GM19239 (cell line): ENCODE results near the gene EXOC3L2.
"Not testable (repeated sequence)": the region's sequence is repeated elsewhere in the genome, so short reads cannot be mapped to it uniquely, and the experiment has no call there.

Experiments used
- DNase-seq: peaks from one replicate; pipeline ENCODE4 v3.0.0; 2011; ENCODE audit warnings: low spot score; ENCODE audit not compliant: insufficient read length
- FAIRE-seq: peaks from 2 replicates; lab custom pipeline; 2011; peaks lifted over from hg19 to GRCh38; lab: Jason Lieb, UNC

The EXOC3L2 gene

GRCh38 chr19:45258862-45259261 lies 13.7 kb upstream of the EXOC3L2 start:
- no peak for FAIRE-seq
- DNase-seq = no peak

DNA sequence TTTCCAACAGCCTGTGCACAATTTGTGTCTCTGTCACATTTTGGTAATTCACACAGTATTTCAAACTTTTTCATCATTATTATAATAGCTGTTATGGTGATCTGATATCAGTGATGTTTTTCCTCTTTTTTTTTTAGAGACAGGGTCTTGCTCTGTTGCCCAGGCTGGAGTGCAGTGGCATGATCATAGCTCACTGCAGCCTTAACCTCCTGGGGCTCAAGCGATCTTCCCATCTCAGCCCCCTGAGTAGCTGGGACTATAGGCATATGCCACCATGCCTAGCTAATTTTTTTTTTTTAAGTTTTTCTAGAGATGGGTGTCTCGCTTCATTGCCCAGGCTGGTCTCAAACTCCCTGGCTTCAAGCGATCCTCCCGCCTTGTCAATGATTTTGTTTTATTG lies 11.6 kb upstream of the EXOC3L2 start:
- DNase-seq = no peak

DNA sequence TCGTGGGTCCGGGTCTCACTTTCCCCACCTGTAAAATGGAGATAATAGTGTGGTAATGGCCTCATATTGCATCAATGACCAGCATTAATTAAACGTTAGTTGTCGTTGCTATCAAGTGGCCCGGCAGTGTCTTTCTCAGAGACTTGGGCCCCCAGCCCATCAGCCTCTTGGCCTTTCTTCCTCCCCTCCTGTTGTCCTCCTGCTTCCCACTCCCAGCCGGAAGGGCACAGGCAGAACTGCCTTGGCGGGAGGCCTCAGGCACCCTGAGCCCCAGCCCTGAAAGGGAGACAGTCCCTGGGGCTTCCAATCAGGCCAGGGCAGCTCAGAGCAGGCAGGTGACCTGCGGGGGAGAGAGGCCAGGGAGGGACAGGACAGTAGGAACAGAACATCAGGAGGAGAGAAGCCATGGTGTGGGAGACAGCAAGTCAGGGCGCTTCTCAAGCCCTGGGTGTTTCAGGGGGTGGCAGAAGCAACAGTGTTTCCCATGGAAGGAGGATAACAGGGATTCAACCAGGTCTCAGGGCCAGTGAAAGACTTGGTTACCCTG lies 10.5 kb upstream of the EXOC3L2 start:
- DNase-seq (no peak), FAIRE-seq (no peak)

More for the DNA sequence above, 11.6 kb upstream of the EXOC3L2 start:
- FAIRE-seq = no peak

DNA sequence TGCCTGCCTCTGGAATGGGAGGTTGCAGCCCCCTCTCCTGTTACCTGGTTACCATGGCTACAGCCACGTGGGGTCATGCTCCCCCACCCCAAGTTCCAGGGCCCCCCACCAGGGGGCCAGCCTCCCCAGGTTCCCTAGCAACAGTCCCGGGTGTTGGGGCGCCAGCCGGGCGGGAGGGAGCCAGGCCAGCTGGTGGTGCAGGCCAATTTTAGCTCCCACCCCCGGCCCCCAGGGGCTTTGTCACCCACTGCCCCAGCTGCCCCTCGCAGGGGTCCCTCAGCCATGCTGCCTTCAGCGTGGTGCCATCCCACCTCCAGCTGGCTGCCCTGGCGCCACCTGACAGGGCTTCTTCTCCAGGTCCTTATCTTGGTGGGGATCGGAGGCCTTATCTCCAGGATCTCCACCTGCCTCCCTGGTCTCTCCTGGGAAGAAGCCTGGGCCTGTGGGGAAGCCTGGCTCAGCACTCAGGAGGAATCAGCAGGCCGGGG lies 8.9 kb upstream of the EXOC3L2 start:
- FAIRE-seq (no peak), DNase-seq (no peak)

- no peak for DNase-seq
- no peak for FAIRE-seq
These were observed 8.3 kb upstream of the EXOC3L2 start for GRCh38 chr19:45253396-45254027.

DNA sequence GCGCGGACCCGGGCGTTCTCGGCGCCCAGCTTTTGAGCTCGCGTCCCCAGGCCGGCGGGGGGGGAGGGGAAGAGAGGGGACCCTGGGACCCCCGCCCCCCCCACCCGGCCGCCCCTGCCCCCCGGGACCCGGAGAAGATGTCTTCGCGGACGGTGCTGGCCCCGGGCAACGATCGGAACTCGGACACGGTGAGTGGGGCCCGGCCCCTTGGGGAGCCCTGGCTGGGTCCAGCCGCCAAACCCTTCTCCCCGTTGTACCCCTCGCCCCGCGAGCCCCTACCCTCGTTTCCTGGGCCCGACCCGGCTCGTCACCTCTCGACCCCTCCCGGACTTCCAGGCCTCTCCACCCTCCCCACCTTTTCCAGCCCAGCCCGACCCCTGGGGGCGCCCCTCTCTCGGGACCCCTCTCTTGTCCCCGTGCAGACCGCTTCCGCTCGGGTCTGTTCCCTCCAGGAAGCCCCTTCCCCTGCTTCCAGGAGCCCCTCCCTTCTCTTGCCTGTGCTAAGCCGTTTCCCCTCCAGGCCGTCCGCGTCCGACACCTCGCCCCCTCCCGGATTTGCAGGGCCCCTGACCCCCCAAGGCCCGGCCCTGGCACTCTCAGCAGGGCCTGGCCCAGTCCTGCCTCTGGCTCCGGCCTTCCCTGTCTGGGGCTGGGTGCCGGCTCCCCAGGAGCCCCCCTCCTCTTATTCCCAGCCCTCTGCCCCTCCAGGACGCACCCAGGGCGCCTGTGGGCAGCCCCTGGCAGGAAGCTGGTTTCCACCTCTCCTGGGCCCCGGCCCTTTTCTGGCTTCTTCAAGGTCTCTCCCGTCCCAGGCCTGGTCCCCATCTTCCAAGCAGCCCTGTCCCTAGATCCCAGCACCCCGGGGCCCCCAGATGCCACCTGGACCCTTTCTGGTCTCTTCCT lies 6.5 kb upstream of the EXOC3L2 start:
- DNase-seq = peak; percentile 60
- no peak for FAIRE-seq

DNA sequence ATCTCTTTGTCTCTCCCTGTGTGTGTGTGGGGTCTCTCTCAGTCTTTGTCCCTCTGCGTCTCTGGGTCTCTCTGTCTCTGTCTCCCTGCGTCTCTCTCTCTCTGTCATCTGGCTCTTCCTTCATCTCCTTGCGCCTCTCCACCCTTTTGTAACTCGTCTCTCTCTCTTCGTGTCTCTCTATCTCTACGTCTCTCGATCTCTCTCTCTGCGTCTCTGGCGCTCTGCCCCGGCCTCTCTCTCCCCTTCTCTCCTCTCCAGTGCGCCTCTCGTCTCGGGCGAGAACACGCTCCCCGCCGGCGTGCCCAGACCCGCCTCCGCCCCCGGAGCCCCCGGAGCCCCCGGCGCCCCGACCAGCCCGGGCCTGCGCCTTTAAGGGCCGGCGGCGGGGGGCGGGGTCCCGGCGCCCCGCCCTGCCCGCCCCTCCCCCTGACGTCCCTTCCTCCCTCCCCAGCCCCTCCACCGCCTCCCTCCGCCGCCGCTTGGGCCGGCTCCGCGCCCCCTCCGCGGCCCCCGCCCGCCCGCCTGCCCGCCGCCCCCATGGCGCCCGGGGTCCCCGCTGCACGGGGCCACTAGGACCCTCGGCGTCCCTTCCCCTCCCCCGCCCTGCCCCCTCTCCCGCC lies 5.7 kb upstream of the EXOC3L2 start, which contains the start of gene MARK4:
MARK4 (plus strand) TSS at position 440 of the 620 bp plus-strand sequence. CDS start 318 bp downstream, outside the sequence.
- DNase-seq = peak; percentile 94
- no peak for FAIRE-seq

DNA sequence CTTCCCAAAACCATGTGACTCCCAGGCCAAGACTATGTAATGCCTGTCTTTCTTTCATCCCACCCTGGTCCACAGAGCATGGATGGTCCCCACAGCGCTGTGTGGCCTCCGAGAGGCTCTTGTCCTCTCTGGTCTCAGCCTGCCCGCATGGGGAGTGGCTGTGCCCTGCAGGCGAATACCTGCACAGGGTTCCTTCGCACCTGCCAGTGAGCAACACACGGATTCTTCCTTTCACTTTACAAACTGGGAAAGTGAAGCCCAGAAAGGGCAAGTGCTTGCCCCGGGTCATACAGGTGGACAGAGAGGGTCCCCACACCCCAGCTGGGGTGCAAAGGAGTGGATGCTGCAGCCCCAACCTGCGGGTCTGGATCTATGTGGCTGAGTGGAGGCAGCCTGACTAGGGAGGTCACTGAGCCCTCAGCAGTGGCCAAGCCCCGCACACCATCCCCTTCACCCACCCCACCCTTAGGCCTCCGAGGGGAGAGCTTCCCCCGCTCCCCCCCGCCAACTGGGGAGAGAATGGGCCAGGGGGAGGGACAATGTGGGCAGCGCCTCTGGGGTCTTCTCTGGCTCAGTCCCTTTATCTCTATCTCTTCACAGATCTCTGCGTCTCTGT lies 5.1 kb upstream of the EXOC3L2 start:
- FAIRE-seq (no peak), DNase-seq (no peak)

GRCh38 chr19:45249261-45250033 lies 4.2 kb upstream of the EXOC3L2 start:
- FAIRE-seq = no peak
- DNase-seq = no peak

GRCh38 chr19:45247136-45247535 lies 1.9 kb upstream of the EXOC3L2 start:
- DNase-seq (no peak), FAIRE-seq (no peak)

DNA sequence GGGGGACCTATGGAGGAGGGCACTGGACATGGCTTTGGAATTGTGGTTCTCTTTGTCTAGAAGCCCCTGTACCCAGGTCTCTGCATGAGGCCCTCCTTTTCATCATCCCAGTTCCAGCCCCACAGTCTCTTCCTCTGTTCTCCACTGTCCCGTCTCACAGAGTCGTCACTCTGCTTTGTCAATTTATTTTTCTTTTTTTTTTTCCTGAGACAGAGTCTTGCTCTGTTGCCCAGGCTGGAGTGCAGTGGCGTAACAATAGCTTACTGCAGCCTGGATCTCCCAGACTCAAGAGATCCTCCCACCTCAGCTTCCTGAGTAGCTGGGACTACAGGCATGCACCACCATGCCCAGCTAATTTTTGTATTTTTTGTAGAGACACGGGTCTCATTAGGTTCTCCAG lies 619 bp upstream of the EXOC3L2 start:
- DNase-seq (no peak), FAIRE-seq (no peak)

DNA sequence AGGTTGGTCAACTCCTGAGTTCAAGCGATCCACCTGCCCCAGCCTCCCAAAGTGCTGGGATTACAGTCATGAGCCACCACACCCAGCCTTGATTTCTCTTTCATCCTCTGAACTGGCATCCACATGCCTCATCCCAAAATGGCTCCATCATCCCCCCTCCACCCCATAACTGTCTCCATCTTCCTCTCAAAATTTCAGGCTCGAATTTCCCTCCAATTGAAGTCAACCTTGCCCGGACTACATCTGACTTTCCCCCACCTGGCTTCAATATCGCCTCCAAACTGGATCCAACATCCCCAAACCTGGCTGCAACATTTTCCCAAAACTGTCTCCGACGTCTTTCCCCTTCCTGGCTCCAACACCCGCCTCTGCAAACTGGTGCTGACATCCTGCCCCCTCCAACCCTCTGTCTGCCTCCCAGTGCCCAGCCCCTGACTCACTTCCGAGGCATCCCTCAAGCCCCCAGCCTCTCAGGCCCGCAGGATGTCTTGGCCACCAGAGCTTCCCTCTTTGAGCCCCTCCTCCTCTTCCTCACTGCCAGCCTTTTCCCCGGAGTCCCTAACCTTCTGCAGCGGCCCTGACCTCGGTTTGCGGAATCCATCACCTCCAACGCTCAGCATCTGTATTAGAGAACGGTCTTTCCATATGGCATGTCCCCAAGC lies 943 bp downstream of the EXOC3L2 start:
- no peak for DNase-seq
- FAIRE-seq = no peak

DNA sequence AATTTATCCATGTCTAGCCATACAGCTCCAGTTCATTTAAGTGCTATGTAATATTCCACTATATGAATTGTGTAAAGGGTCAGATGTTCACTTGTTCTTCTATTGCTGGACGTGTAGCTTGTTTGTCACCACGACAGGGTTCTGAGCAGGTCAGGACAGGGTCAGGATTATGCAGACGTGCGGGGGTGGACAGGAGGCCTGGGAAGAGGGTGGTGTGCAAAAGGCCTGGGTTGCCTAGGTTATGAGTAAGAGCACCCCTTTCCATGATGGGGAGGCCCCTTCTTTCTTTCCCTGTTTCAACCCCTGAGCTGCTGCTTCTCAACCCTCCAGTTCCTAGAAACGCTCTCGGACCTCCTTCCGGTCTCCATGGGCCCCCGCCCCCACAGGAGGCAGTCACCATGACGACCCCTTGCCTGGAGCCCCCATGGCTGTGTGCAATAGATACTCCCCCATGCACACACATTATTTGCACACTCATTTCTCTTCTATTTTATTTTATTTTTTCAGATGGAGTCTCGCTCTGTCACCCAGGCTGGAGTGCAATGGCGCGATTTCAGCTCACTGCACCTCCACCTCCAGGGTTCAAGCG lies 2.0 kb downstream of the EXOC3L2 start:
- no peak for FAIRE-seq
- DNase-seq = no peak

GRCh38 chr19:45238556-45238955 lies 6.7 kb downstream of the EXOC3L2 start:
- no peak for FAIRE-seq

DNA sequence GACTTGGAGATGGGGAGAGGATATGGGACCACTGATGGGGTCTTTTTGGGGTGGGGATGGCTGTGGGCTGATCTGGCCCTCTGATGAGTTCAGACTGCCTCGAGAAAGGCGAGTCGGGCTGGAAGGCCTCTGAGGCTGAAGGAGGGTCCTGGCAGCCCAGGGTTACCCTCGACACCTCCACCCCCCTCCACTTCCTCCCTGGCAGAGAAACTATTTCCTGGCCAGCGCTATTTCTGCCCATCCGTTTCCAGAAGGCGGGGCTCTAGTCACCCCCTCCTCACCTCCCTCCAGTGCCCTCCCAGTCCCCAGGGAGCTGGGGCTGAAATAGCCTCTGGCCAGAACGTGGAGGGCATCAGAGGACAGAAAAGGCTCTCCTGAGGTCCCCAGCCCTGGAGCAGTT lies 9.7 kb downstream of the EXOC3L2 start:
- FAIRE-seq = no peak
- no peak for DNase-seq

More at GRCh38 chr19:45238556-45238955, 6.7 kb downstream of the EXOC3L2 start:
- DNase-seq = no peak

GRCh38 chr19:45234089-45234869 lies 10.9 kb downstream of the EXOC3L2 start:
- DNase-seq = no peak
- no peak for FAIRE-seq

DNA sequence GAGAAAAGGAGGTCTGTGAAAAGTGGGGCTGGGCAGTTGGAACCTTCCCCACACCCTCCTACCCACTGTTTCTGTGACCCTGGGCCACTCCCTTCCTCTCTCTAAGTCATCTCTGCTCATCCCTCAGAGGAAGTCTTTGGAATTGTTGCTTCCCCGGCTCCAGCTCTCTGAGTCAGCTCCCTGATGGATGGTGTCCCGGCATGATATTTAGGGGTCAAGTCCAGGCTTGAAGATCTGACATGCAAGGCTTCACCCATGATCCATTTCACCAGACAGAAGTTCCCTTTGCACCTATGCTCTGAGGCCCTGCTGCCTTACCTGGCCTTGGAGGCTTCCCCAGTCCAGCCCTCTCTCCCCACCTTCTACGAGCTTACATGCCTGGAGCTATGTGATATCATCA lies 13.3 kb downstream of the EXOC3L2 start:
- FAIRE-seq = no peak
- DNase-seq = no peak

GRCh38 chr19:45229056-45229455 lies 16.2 kb downstream of the EXOC3L2 start:
- not testable (repeated sequence) for FAIRE-seq, DNase-seq
